HUES48 (cell line): ENCODE results near the gene KAT5.
"Not testable (repeated sequence)": the region's sequence is repeated elsewhere in the genome, so short reads cannot be mapped to it uniquely, and the experiment has no call there.

Experiments
- H3K27ac ChIP-seq: one replicate; pipeline ENCODE4 v1.7.0; 2013; ENCODE audit warnings: low read depth, low read length, inconsistent platforms
- H3K27me3 ChIP-seq: 2 replicates; pipeline ENCODE4 v1.6.1; 2013; ENCODE audit warnings: mild to moderate bottlenecking, low read length; ENCODE audit not compliant: control insufficient read depth, insufficient read depth
- H3K36me3 ChIP-seq: 2 replicates; pipeline ENCODE4 v1.6.1; 2013; ENCODE audit warnings: low read length; ENCODE audit not compliant: control insufficient read depth, insufficient read depth
- H3K4me1 ChIP-seq: 2 replicates; pipeline ENCODE4 v1.6.1; 2013; ENCODE audit warnings: mild to moderate bottlenecking, low read length; ENCODE audit not compliant: control insufficient read depth, insufficient read depth
- H3K4me3 ChIP-seq: 2 replicates; pipeline ENCODE4 v1.5.1; 2013; ENCODE audit warnings: mild to moderate bottlenecking, low read depth, low read length
- H3K9ac ChIP-seq: 2 replicates; pipeline ENCODE4 v1.6.1; 2013; ENCODE audit warnings: mild to moderate bottlenecking, low read depth, low read length, moderate library complexity
- H3K9me3 ChIP-seq: 2 replicates; pipeline ENCODE4 v1.6.1; 2013; ENCODE audit warnings: low read length; ENCODE audit not compliant: control insufficient read depth, insufficient read depth

Gene KAT5

DNA sequence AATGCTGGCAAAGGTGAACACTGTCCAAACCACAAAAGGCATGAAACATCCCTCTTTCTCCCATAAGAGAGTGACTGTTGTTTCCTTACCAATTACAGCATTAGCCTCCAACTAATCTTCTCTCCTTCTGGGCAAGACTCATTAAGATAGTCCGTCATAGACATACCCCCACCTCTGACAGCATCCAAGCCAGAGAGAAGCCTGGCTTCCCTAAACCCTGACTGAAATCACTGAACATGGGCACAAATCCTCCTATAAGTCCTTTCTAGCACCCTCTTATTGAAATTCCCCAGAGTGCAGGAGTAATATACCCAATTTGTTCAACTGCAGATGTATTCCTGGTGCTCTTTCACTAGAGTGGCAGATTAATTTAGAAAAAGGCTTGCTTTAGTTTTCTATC, 10.2 kb downstream of the KAT5 start:
- Histone ChIP-seq H3K27me3 (no peaks in the 10 kb centered on the region), H3K9ac (no peak overlapping the region), H3K9me3 (no peaks in the 10 kb centered on the region), H3K27ac (no peak overlapping the region), H3K36me3 (peaks cover 19% of the 10 kb centered on the region), H3K4me1 (no peaks in the 10 kb centered on the region), H3K4me3 (no peak overlapping the region)

DNA sequence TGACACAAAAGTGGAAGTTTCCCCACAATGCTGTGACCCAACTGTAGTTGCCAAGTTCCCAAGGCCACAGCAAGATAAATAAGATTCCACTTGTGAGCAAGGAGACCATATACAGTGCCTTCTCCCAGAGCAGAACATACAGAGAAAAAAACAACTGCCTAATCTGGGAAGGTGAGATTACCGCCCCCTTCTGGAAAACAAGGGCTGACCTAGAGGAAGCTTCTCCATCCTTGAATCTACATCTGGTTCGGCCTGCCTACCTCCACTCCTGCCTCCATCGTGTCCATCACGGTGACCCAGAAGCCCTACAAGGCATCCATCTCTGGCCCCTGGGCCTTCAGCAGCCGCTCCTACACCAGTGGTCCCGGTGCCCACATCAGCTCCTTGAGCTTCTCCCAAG, 14.6 kb downstream of the KAT5 start:
- Histone ChIP-seq H3K27me3 (no peaks in the 10 kb centered on the region), H3K27ac (no peak overlapping the region), H3K9me3 (no peaks in the 10 kb centered on the region; the same call in 1 of the 2 replicates), H3K4me3 (no peak overlapping the region), H3K9ac (no peak overlapping the region), H3K36me3 (no peaks in the 10 kb centered on the region), H3K4me1 (no peaks in the 10 kb centered on the region)

DNA sequence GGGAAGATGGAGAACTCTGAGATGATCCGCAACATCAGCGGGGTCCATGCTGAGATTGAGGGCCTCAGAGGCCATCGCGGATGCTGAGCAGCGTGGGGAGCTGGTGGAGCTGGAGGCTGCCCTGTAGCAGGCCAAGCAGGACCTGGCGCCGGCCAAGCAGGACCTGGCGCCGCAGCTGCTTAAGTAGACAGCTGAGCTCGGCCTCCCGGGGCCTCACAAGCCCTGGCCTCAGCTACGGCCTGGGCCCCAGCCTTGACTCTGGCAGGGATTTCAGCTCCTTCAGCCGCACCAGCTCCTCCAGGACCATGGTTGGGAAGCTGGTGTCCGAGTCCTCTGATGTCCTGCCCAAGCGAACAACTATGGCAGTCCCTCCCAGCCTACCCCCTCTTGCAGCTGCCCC, 15.8 kb downstream of the KAT5 start:
- H3K36me3 ChIP-seq = no peaks in the 10 kb centered on the region
- no peak overlapping the region for H3K27ac ChIP-seq
- H3K9me3 ChIP-seq = no peaks in the 10 kb centered on the region; the same call in 1 of the 2 replicates
- H3K4me3 ChIP-seq = no peak overlapping the region
- no peaks in the 10 kb centered on the region for H3K27me3 ChIP-seq
- no peaks in the 10 kb centered on the region for H3K4me1 ChIP-seq
- no peak overlapping the region for H3K9ac ChIP-seq

DNA sequence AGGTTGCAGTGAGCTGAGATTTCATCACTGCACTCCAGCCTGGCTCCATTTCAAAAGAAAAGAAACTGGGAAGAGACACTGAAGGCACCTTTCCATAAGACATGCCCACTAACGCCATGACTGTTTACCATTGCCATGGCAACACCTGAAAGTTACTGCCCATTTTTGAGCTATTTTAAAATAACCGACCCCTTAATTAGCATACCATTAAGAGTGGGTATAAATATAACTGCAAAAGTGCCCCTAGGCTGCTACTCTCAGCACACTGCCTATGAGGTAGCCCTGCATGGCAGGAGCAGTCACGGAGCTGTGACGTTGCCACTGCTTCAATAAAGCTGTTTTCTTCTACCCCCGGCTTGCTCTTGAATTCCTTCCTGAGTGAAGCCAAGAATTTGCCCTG, 18.4 kb downstream of the KAT5 start:
- Histone ChIP-seq H3K27ac (no peak overlapping the region), H3K36me3 (no peaks in the 10 kb centered on the region), H3K9ac (no peak overlapping the region), H3K4me1 (no peaks in the 10 kb centered on the region), H3K27me3 (no peaks in the 10 kb centered on the region), H3K9me3 (peaks cover 4% of the 10 kb centered on the region; the same call in 1 of the 2 replicates), H3K4me3 (no peak overlapping the region)

DNA sequence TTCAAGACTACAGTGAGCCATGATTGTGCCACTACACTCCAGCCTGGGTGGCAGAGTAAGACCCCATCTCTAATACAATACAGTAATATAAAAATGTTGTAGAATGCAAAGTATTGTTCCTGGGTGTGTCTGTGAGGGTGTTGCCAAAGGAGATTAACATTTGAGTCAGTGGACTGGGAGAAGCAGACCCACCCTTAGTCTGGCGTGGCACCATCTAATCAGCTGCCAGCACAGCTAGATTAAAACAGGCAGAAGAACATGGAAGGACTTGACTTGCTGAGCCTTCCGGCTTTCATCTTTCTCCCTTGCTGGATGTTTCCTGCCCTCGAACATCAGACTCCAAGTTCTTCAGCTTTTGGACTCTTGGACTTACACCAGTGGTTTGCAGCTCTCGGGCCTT, 23.1 kb downstream of the KAT5 start:
- not testable (repeated sequence) for H3K36me3 ChIP-seq, H3K4me1 ChIP-seq
- H3K9me3 ChIP-seq = peaks cover 32% of the 10 kb centered on the region

DNA sequence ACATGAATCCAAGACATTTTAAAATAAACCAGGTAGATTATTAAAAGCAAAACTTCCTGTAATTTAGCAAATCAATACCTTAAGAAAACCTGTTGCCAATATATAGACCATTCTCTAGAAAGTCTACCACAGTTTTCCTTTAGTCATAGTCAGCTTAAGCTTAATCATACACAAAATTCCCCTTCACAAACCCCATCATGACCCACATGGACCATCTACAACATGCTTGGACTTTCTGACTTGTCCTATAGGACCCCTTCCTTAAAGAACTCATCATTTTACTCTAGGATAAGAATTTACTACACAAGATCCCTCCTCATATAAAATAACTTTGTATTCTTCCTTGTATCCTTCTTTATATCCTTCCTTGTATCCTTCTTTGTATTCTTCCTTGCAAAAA, 24.8 kb downstream of the KAT5 start:
- H3K9ac ChIP-seq = no peak overlapping the region
- no peak overlapping the region for H3K4me3 ChIP-seq
- no peaks in the 10 kb centered on the region for H3K27me3 ChIP-seq
- no peak overlapping the region for H3K27ac ChIP-seq
- H3K36me3 ChIP-seq = no peaks in the 10 kb centered on the region
- H3K9me3 ChIP-seq = peaks cover 32% of the 10 kb centered on the region
- no peaks in the 10 kb centered on the region for H3K4me1 ChIP-seq

More for the DNA sequence above, 23.1 kb downstream of the KAT5 start:
- not testable (repeated sequence) for H3K27me3 ChIP-seq, H3K9ac ChIP-seq, H3K27ac ChIP-seq, H3K4me3 ChIP-seq

DNA sequence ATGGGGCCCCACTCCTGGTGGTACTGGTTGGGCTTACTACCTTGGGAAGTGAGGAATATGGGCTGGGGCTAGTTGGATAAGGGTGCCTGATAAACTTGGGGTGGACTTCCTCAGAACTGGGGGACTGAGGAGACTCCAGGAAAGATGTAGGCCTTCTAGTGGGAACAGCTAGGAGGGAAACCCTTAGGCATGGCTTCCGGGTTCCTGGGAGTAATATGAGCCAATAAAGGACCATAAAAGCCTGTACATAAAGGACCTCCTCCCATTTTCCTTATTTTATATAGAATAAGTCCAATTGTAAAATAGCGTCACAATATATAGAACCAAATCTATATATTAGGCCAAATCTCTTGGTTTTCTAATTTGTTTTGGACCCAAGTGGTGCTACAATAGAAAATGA, 27.0 kb downstream of the KAT5 start:
- Histone ChIP-seq H3K9me3 (peaks cover 32% of the 10 kb centered on the region), H3K36me3 (no peaks in the 10 kb centered on the region), H3K27ac (no peak overlapping the region), H3K4me3 (no peak overlapping the region), H3K4me1 (no peaks in the 10 kb centered on the region), H3K27me3 (no peaks in the 10 kb centered on the region), H3K9ac (no peak overlapping the region)

DNA sequence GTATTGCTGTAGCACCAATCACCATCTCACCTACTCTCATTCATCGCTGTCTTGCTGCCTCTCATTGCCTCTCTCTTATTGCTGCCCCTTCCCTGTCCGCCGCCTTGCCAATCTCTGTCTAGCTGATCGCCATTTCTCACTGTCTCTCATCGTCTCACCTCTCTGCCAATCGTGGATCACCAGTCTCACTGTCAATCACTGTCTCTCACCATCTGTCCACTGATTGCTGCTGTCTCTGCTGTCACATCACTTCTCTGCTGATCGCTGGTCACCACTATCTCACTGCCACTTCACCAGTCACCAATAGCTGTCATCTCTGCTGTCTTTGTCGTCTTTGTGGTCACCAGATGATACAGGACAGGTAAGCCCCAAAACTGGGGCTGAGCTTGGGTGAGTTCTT, 29.1 kb downstream of the KAT5 start:
- H3K4me1 ChIP-seq = no peaks in the 10 kb centered on the region
- no peaks in the 10 kb centered on the region for H3K36me3 ChIP-seq
- H3K9ac ChIP-seq = no peak overlapping the region
- no peak overlapping the region for H3K4me3 ChIP-seq
- H3K27ac ChIP-seq = no peak overlapping the region
- no peaks in the 10 kb centered on the region for H3K27me3 ChIP-seq
- H3K9me3 ChIP-seq = peaks cover 22% of the 10 kb centered on the region

DNA sequence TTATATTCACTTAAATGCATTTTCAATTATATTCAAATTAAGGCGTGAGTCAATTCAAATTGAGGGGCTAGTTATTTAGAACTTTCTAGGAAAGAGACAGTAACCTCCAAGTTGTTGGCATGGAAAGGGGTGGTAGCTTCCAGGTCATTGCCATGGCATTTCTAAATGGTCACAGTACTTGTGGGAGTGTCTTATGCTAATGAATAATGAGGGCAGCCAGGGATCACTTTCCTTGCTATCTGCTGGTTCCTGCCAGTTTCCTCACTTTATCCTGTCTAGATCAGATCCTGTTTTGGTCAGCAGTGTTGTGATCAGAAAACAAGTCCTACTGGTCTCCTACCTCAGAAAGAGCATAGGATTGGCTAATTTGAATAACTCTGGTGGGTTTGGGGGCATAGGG, 30.3 kb downstream of the KAT5 start:
- H3K27me3 ChIP-seq = no peaks in the 10 kb centered on the region; the same call in 1 of the 2 replicates
- no peak overlapping the region for H3K9ac ChIP-seq
- H3K36me3 ChIP-seq = no peaks in the 10 kb centered on the region
- H3K4me1 ChIP-seq = no peaks in the 10 kb centered on the region
- H3K4me3 ChIP-seq = no peak overlapping the region
- no peak overlapping the region for H3K27ac ChIP-seq
- H3K9me3 ChIP-seq = peaks cover 10% of the 10 kb centered on the region

DNA sequence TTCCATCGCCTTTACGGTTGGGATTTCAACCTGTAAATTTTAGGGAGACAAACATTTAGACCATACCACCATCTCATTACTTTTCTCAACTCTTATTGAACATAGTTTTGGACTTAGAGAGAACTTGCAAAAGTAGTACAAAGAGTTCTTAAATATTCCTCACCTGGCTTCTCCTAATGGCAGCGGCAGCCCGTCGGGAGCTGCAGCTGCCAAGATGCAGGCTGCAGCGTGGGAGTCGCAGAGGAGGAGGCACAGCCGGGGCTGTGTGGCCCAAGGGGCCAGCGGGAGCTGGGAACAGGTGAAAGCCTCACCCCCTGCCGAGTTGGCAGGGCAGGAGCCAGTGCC, 31.6 kb downstream of the KAT5 start:
- Histone ChIP-seq H3K36me3 (no peaks in the 10 kb centered on the region), H3K4me3 (no peak overlapping the region)

DNA sequence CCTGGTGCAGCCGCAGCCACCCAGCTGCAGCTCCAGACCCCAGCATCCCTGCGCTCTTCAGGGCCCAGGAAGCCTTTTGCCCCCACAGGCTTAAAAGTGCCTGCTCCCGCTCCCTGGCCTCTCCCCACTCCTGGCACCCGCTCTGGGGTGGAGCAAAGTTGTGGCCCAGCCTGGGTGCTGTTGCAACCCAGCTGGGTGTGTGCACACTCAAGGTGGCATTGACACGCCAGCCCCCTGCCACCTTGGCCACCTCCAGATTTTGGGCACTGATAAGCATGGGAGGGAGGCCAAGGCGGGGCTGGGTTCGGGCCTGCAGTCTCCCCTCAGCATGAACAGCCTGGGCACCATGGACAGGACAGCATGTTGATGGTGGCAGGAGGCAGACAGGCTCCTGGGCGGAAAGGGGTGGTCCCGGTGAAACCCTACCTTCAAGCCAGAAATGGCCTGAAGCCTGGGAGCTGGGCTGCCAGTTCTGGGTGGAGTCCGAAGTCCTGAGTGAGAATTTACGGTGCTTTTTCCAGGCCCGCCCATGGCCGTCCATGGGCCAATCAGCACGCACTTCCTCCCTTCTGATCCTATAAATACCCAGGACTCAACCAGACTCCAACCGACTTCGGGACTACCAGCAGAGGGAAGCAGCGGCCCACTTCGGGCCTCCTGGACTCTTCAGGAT, 32.1 kb downstream of the KAT5 start:
- Histone ChIP-seq H3K27me3 (no peaks in the 10 kb centered on the region; the same call in 1 of the 2 replicates), H3K4me3 (no peak overlapping the region), H3K27ac (no peak overlapping the region), H3K36me3 (no peaks in the 10 kb centered on the region), H3K4me1 (no peaks in the 10 kb centered on the region), H3K9me3 (no peaks in the 10 kb centered on the region; the same call in 1 of the 2 replicates), H3K9ac (no peak overlapping the region)

More for the DNA sequence above, 31.6 kb downstream of the KAT5 start:
- Histone ChIP-seq H3K9me3 (no peaks in the 10 kb centered on the region; the same call in 1 of the 2 replicates), H3K27me3 (no peaks in the 10 kb centered on the region; the same call in 1 of the 2 replicates), H3K9ac (no peak overlapping the region), H3K4me1 (no peaks in the 10 kb centered on the region), H3K27ac (no peak overlapping the region)
